ENCODE data around the gene ZNRF2.
"Not testable (repeated sequence)": the region's sequence is repeated elsewhere in the genome, so short reads cannot be mapped to it uniquely, and the experiment has no call there.

ZNRF2 gene

DNA sequence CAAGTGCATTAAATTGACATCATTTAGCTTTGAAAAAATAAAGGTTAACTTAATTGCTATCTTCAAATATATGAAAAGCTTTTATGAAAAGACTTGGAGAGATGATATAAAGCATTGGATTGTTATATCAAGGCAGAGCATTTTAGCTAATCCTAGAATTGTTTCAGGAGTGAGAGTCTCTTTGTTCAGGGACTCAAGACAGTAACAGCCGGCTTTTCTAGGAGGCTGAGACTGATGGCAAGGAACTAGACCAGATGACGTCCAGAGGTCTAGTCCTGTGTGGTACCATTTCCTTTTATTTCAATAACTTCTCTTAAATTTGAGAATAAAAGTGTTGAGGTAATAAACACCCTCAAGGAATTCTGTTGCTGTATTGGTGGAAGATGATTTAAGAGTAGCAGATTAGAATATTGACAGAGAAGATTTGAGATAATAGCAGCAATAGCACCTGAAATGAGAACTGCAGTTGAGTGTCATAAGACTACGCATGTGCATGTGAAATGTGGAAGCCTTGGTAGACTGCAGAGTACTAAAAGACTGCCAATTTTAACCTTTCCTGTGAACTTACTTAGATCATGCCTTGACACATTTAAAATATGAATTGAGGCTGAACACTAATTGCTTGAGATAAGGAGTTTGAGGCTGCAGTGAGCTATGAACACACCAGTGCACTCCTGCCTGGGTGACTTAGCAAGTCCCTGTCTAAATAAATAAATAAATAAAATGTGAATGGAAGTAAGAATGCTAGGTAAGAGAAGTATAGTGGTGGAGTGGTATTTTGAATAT is 79.6 kb downstream of the ZNRF2 start:
- no peak for DNase-seq (ENCODE audit: low read depth)

DNA sequence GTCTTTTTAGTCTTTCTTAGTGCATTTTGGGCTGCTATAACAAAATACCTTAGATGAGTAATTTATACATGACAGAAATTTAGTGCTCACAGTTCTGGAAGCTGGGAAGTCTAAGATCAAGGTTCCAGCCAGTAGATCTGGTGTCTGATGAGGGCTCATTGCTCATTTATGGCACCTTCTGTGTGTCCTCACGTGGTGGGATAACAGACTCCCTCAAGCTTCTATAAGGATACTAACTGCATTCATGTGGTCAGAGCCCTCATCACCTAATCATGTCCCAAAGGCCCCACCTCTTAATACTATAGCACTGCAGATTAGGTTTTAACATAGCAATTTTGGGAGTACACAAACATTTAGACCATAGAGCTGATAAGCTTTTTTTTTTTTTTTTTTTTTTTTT is 80.4 kb downstream of the ZNRF2 start:
- no peak for DNase-seq (ENCODE audit: low read depth)

GRCh38 chr7:30365621-30366020 is 81.2 kb downstream of the ZNRF2 start:
- no peak for DNase-seq (ENCODE audit: low read depth)

GRCh38 chr7:30366606-30367005 is 82.2 kb downstream of the ZNRF2 start:
- DNase-seq (ENCODE audit: low read depth): no peak

- no peak for DNase-seq (ENCODE audit: low read depth)
Observed at GRCh38 chr7:30367561-30367960, 83.2 kb downstream of the ZNRF2 start.

DNA sequence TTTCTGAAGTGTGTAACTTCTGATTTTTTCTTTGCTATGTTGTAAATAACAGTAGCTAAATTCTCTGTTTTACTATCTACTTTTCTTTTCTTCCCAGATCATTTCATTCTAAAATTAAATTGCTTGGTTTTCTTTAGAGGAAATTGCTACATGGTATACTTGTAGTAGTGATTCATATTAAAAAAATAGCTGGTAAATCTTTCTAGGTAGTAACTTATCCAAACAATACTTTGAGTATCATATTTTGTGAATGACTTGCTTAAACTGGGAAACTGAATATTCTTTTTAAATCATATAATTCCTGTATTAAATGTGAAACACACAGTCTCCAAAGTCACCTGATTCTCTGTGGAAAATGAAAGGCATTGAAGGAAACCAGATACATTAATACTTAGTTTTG is 85.5 kb downstream of the ZNRF2 start:
- no peak for DNase-seq (ENCODE audit: low read depth)

- DNase-seq (ENCODE audit: low read depth): no peak
Observed at GRCh38 chr7:30371321-30371720, 86.9 kb downstream of the ZNRF2 start.

GRCh38 chr7:30378275-30378674 is 93.9 kb downstream of the ZNRF2 start:
- DNase-seq (ENCODE audit: low read depth): no peak

DNA sequence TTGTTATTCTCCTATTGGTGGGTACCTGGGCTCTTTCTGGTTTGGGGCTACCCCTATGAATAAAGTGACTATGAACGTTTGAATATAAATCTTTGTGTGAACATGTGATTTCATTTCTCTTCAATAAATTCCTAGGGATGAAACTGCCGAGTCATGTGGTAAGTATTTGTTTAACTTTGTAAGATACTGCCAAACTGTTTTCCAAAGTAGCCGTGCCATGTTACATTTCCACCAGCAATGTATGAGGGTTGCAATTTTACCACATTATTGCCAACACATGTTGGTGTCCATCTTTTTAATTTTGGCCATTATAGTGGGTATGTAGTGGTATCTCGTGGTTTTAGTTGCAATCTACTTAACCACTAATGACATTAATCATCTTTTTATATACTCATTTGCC is 94.7 kb downstream of the ZNRF2 start:
- no peak for DNase-seq (ENCODE audit: low read depth)

DNA sequence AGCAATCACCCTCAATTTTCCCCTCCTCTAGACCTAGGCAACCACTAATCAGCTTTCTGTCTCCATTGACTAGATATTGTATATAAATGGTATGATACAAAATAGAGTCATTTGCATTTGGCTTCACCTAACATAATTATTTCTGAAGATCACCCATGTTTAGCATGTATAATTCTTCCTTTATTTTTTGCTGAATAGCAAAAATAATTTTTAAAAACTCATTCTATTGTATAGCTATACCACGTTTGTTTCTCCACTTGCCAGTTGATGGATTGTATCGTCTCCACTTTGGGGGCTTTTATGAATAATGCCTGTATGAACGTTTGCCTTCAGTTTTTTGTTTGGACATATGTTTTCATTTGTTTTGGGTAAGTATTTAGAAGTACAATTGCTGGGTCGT is 95.3 kb downstream of the ZNRF2 start:
- DNase-seq (ENCODE audit: low read depth): no peak

- DNase-seq (ENCODE audit: low read depth): no peak
Observed at GRCh38 chr7:30380294-30380693, 95.9 kb downstream of the ZNRF2 start.

DNA sequence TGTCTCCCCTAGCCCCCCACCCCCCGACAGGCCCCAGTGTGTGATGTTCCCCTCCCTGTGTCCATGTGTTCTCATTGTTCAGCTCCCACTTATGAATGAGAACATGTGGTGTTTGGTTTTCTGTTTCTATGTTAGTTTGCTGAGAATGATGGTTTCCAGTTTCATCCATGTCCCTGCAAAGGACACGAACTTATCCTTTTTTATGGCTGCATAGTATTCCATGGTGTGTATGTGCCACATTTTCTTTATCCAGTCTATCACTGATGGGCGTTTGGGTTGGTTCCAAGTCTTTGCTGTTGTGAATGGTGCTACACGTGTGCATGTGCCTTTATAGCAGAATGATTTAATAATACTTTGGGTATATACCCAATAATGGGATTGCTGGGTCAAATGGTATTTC is 96.4 kb downstream of the ZNRF2 start:
- DNase-seq (ENCODE audit: low read depth): not testable (repeated sequence)

- DNase-seq (ENCODE audit: low read depth): no peak
Observed at GRCh38 chr7:30382607-30383006, 98.2 kb downstream of the ZNRF2 start.

DNA sequence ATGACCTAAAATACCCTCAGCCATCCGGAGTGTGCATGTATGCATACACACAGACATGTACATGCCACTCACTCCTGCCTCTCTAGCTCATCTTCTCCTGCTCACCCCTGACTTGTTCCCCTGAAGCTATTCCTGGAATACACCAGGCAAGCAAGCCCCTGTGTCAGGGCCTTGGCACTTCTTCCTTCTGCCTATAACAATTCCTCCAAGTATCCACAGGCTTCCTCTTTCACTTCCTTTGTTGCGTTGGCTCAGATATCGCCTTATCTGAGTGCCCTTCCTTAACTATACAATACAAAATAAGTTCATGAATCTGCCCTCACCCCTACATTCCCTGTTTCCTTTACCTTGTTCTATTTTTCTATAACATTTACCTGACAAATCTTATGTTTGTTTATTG is 105.4 kb downstream of the ZNRF2 start:
- no peak for DNase-seq (ENCODE audit: low read depth)

GRCh38 chr7:30390736-30391636 is 106.6 kb downstream of the ZNRF2 start:
- DNase-seq (ENCODE audit: low read depth): no peak

DNA sequence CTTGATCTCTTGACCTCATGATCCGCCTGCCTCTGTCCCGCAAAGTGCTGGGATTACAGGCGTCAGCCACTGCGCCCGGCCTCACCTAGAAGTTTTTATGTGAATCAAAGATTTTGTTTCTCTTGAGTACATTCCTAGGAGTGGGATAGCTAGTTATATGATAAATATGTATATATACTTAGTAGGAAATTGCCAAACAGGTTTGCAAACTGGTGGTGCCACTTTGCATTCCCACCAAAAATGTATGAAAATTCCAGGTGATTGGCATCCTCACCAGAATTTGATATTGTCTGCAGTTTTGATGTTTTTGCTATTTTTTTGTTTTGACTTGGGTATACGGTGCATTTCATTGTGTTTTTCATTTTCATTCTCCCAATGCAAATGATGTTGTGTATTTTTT is 107.4 kb downstream of the ZNRF2 start:
- no peak for DNase-seq (ENCODE audit: low read depth)

DNA sequence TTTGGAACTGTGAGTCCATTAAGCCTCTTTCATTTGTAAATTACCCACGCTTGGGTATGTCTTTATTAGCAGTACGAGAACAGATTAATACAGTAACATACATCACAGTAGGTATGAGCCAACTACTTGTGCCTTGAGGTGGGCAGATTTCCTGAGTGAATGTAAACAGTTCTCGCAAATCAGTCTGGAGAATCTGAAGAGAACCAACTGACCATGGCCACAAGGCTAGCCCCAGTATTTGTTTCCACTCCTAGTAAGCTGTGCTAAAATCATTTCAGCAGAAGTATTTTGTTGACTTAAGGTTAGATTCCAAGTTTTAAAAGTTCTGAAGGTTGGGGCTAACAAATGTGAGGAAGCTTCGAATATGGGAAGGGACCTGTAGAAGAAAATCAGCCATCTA is 111.3 kb downstream of the ZNRF2 start:
- DNase-seq (ENCODE audit: low read depth): no peak

- no peak for DNase-seq (ENCODE audit: low read depth)
Observed at GRCh38 chr7:30396389-30396788, 112.0 kb downstream of the ZNRF2 start.

DNA sequence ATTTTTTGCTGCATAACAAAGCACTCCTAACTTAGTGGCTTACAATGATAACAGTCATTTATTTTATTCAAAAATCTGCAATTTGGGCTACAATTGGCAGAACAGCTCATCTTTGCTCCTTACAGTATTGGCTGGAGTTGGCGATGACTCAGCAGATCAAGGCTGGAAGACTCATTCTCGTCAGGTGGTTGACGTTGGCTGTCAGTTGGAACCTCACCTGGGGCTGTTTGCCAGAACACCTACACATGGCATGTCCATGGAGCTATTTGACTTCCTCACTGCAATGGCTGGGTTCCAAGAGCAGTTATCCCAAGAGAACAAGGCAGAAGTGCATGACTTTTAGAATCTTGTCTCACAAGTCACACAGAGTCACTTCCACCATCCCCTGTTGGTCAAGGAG is 119.1 kb downstream of the ZNRF2 start:
- DNase-seq (ENCODE audit: low read depth): no peak

DNA sequence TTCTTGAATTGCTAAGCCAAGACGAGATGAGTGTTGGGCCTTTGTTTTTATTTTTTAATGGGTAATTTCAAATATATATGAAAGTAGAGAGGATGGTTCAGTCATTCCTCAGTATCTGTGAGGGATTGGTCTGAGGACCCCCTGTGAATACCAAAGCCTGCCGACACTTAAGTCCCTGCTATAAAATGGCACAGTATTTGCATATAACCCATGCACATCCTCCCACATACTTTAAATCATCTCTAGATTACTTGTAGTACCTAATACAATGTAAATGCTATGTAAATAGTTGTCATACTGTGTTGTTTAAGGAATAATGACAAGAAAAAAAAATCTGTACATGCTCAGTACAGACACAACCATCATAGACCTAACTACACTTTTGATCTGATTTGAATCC is 120.8 kb downstream of the ZNRF2 start:
- no peak for DNase-seq (ENCODE audit: low read depth)

DNA sequence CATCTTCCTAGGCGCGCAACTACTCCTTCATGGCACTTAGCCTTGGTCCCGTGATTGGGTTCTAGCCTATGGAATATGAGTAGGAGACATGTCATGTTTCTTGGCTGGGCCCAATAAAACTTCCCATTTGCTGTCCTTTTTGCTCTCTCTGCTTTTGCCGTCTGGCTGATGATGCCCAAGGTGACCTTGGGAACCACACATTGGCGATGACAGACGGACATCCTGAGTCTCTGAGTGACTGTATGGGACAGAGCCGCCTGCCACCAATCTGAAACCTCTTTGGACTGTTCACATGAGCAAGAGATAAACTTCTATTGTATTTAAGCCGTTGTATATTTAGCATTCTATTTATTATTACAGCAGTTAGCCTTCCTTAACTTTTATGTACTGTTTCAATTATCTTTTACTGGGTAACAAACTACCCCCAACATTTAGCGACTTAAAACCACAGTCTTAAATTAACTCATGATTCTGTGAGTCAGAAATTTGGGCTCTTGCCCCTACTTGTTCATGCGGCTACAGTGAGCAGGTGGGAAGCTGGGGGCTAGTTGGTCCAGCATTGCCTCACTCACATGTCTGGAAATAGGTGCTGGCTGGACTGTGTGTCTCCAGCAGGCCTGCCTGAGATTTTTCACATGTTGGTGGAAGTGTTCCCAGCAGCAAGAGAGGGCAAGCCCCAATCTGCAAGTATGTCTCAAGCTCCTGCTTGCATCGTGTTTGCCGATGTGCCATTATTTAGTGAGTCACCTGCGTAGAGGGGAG is 122.4 kb downstream of the ZNRF2 start:
- DNase-seq (ENCODE audit: low read depth): no peak

DNA sequence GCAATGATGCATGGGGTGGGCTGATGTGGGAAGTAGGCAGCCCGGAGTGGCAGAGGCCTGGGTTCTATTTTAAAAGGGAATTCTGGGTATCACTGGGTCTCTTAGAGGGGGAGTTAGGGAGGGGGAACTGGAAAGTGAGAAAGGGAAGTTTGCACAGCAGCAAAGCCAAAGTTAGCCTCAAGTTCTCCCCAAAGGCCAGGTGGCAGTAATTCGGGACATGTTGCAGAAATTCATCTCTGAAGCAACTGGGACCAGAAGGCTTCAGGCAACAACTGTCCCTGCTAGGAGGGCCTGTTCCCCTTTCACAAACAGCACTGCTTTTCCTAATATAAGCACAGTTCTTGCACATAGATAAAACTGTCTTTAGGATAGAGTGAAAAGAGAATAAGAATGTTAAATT is 126.8 kb downstream of the ZNRF2 start:
- DNase-seq (ENCODE audit: low read depth): no peak

DNA sequence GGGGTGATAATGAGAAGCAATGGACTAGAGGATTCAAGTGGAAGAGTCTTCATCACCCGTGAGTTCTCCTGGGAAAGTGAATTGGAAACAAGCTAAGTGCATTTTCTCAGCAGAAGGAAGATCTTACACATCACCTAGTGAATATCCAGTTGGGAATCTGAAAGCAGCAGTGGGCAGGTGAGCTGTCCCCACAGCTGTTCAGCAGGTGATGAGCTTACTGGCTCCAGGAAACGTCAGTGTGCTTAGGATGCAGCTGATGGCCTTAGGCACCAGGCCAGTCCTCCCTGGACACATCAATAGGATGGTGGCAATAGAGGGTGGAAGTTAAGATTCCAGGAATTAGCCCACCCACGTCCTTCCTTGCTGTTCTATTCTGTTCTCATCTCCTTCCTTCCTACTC is 127.5 kb downstream of the ZNRF2 start:
- DNase-seq (ENCODE audit: low read depth): no peak

Measured in stimulated activated CD8-positive, alpha-beta memory T cell treated with anti-CD3 and anti-CD28 coated beads, Interleukin-15, amount 100 ng/mL, for 24 hours (primary cell).